ENCODE results near the gene OCA2.

DNA sequence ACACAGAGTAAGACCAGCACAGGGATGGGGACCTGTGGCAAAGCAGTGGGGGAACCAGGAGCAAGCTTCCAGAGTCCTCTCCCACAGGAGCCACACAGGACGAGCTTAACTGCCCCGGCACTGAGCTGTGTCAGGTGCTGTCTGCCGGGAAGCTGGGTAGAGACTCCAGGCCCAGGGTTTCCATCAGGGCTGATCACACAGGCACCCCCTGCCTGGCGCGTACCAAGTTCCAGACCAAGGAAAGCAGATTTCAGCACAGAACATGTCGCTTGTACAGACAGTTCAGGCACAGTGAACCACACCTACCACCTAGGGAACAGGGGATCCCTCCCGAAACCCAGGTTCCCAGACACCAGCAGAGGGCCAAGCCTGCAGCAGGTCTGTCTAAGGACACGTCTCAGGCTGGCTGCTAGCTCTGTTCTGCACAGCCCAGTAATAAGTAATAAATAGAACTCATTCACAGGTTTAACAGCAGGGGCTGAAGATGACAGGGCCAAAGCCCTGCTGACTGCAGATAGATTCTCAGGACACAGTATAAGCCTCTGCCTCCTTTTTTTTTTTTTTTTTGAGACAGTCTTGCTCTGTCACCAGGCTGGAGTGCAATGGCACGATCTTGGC is 30.2 kb upstream of the OCA2 start:
- TF ChIP-seq POLR2A (IDR thresholded peaks at IDR 0.05; ENCODE audit: control extremely low read depth in 1 of 2, low read depth in 2 of 2, low read length in 2 of 2) (no peak), TAF1 (IDR thresholded peaks at IDR 0.05; ENCODE audit: low read depth, low read length) (no peak), EP300 (IDR thresholded peaks at IDR 0.05; ENCODE audit: borderline replicate concordance in 1 of 2, low read depth in 2 of 2, low read length in 2 of 2) (no peak), JUN (IDR thresholded peaks at IDR 0.05; ENCODE audit: low read depth, low read length) (no peak), BRCA1 (IDR thresholded peaks at IDR 0.05; ENCODE audit: low read depth, low read length) (no peak), EGR1 (IDR thresholded peaks at IDR 0.05; ENCODE audit: borderline replicate concordance, low read depth, low read length) (no peak), GTF2F1 (IDR thresholded peaks at IDR 0.05; ENCODE audit: borderline replicate concordance, low read depth, low read length) (no peak), YY1 (IDR thresholded peaks at IDR 0.05; ENCODE audit: low read depth, low read length) (no peak), CEBPB (IDR thresholded peaks at IDR 0.05; ENCODE audit: low read depth, low read length) (no peak)
- TF ChIP-seq, protein P1, sequence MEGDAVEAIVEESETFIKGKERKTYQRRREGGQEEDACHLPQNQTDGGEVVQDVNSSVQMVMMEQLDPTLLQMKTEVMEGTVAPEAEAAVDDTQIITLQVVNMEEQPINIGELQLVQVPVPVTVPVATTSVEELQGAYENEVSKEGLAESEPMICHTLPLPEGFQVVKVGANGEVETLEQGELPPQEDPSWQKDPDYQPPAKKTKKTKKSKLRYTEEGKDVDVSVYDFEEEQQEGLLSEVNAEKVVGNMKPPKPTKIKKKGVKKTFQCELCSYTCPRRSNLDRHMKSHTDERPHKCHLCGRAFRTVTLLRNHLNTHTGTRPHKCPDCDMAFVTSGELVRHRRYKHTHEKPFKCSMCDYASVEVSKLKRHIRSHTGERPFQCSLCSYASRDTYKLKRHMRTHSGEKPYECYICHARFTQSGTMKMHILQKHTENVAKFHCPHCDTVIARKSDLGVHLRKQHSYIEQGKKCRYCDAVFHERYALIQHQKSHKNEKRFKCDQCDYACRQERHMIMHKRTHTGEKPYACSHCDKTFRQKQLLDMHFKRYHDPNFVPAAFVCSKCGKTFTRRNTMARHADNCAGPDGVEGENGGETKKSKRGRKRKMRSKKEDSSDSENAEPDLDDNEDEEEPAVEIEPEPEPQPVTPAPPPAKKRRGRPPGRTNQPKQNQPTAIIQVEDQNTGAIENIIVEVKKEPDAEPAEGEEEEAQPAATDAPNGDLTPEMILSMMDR (IDR thresholded peaks at IDR 0.05; ENCODE audit: control extremely low read depth in 1 of 3, insufficient read depth in 1 of 3, low read depth in 1 of 3, low read length in 3 of 3): no peak

All from H1 (cell line).